ENCODE measurements around the gene ZDHHC11.

GRCh38 chr5:885127-885442 is 34.3 kb upstream of the ZDHHC11 start:
- TF ChIP-seq CTCF (IDR thresholded peaks at IDR 0.05) = no peak
- TF ChIP-seq POLR2A (IDR thresholded peaks at IDR 0.05) = no peak
- TF ChIP-seq POLR2AphosphoS5 (IDR thresholded peaks at IDR 0.05) = no peak
